Measurements from ENCODE around the gene VPS37B. TPM values are rescaled to one million over a fixed set of nuclear protein-coding genes. Genes with fewer than 3 reads are reported as not detected.

VPS37B gene
- total RNA-seq, 1 donor from 2014 or later = 25.4 TPM

- DNase-seq (ENCODE audit: missing footprints) (peak; percentile 90), ATAC-seq (peak; percentile 63)
- intact Hi-C loops (cut with DNase I) = loop anchor here (1.0 to 10.0 kb wide), 2 partner anchors 92 to 375 kb away; partner anchors contain the start of genes MPHOSPH9 and MTRFR
Measured at GRCh38 chr12:122860040-122860853, 35.7 kb downstream of the VPS37B start.

GRCh38 chr12:122859303-122860039, 36.5 kb downstream of the VPS37B start:
- DNase-seq (ENCODE audit: missing footprints) (no peak), ATAC-seq (no peak)
- intact Hi-C loops (cut with DNase I) = loop anchor here (1.0 to 10.0 kb wide), 2 partner anchors 93 to 375 kb away; partner anchors contain the start of genes MPHOSPH9 and MTRFR

GRCh38 chr12:122858591-122859302, 37.2 kb downstream of the VPS37B start:
- intact Hi-C loops (cut with DNase I) = no loop called here
- ATAC-seq (no peak), DNase-seq (ENCODE audit: missing footprints) (peak; percentile 51)

GRCh38 chr12:122858171-122858570, 37.8 kb downstream of the VPS37B start:
- intact Hi-C loops (cut with DNase I) = no loop called here
- DNase-seq (ENCODE audit: missing footprints) = no peak
- ATAC-seq = no peak

GRCh38 chr12:122856999-122857671, 38.8 kb downstream of the VPS37B start:
- DNase-seq (ENCODE audit: missing footprints) (no peak), ATAC-seq (no peak)
- intact Hi-C loops (cut with DNase I) = no loop called here

GRCh38 chr12:122855928-122856831, 39.7 kb downstream of the VPS37B start:
- peak; percentile 67 for DNase-seq (ENCODE audit: missing footprints)
- intact Hi-C loops (cut with DNase I) = no loop called here
- ATAC-seq = no peak

DNA sequence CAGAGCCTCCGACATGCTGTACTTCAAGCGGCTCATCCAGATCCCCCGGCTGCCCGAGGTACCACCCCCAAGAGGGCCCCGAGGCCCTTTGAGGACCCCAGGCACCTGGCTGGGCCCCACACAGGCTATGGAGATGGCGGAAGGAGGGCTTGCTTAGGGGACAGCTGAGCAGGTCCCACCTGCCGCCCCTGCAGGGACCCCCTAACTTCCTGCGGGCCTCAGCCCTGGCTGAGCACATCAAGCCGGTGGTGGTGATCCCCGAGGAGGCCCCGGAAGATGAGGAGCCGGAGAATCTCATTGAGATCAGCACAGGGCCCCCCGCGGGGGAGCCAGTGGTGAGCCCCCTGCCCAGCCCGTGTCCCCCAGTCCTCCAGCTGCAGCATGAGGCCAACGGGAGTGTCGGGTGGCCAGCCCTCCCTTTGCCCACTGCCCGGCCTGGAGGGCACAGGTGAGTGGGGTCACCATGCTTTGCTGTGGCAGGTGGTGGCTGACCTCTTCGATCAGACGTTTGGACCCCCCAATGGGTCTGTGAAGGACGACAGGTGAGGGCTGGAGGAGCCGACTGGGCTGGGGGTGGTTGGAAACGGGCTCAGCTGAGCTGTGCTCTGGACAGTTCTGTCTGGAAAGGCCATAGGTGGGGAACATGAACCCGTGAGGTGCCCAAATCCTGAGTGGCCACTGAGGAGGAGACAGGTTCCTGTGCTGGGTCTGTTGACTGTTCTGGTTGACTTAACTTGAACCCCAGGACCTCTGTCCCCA, 40.7 kb downstream of the VPS37B start:
- intact Hi-C loops (cut with DNase I) = no loop called here
- peak; percentile 50 for DNase-seq (ENCODE audit: missing footprints)
- ATAC-seq = no peak

DNA sequence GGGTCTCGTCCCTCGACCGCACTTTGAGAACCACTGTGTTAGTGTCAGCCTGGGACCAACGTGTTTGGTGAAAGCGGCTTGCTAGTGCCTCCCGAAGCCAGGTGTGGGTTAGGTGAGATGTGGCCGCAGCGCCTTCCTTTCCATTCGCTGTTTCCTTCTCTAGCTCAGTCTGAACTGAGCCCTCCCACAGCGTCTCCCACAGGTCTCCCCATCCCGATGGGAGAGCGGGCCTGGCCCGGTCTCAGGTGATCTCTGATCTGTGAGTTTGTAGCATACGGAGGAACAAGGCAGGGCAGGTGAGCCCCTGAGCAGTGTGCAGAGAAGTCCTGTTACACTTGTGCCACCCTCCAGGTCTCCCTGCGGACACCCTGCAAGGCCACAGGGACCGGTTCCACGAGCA, 41.4 kb downstream of the VPS37B start:
- DNase-seq (ENCODE audit: missing footprints) (no peak), ATAC-seq (no peak)
- intact Hi-C loops (cut with DNase I) = no loop called here

DNA sequence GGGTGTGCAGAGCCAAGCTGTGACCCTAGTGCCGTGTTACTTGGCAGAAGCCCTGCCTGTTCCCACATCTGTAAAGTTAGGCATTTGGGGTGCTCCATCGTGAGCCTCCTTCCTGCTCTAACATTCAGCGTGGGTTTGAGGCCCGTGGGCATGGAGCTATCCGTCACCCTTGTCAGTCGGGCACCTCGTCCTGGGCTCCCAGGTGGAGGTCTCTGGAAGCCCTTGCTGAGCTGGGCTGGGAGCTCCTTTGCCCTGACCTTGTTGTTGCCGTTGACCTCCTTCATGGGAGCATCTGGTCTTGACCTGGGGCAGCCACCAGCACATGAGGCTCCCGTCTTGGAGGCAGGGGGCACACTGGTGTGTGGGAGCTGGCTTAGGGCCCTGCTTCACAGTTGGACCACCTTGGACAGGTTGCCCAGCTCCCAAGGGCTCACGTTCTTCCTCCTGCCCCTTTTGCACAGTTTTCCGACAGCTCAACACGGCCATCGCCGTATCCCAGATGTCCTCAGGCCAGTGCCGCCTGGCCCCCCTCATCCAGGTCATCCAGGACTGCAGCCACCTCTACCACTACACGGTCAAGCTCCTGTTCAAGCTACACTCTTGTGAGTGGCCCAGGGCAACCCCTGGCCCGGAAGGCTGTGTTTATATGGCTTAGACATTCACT, 42.2 kb downstream of the VPS37B start:
- intact Hi-C loops (cut with DNase I) = no loop called here
- ATAC-seq = no peak

DNA sequence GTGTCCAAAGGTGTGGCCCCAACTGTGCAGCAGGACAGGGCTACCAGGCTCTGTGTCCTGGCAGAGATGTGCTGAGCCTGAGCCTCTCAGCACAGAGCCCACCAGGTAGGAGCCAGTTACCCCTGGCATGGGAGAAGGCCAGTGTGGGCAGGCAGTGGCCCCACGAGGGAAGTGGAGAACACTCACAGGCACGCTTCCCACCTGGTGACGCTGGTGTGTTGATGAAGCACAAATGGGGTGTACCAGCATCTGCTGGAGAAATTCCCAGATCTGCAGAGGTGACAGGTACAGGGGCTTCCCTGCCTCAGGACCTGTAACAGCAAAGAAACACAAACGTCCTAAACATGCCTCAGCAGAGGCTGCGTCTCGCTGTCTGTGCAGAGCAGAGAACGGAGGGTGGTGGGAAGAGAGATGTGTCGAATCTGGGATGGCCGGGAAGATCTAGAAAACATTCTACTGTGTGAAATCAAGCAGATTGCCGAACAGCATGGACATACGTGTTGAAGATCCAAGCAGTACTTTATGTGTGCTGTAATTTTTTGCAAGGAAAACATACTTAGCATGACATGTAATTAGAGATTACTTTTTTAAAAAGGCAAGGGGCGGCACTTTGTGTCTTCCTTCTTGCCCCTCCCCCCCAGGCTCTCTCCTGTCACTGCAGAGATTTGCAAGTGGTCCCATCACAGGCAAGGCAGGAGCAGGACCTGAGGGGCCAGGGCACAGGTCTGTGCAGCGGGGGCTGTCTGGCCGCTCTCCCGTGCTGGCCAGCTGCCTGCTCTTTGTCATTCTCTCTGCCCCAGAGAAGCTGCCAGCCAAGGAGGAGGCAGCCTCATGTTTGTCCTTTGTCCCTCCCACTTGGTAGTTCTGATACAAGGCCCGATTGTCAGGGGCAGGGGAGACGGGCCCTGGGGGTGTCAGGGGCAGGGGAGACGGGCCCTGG, 43.3 kb downstream of the VPS37B start:
- DNase-seq (ENCODE audit: missing footprints) = peak; percentile 68
- intact Hi-C loops (cut with DNase I) = no loop called here
- no peak for ATAC-seq

More for the DNA sequence above, 42.2 kb downstream of the VPS37B start:
- DNase-seq (ENCODE audit: missing footprints) = peak; percentile 34

DNA sequence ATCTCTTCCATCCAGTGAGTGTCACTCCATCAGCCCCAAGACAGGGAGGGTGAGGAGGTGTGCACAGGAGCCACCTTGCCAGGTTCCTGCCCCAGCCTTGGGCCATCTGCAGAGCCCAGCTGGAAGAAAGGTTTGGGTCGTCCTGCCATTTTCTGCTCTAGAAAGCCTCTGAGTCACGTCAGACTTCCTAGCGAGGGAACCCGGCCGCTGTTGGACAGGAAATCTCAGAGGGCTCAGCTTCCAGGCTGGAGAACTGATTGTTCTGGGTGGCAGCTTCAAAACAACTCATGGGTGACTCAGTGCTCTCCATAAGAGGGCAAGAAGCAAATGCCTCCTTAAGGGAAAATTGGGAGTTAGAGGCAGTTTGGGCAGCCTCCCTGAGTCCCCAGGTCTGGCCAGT, 44.1 kb downstream of the VPS37B start:
- DNase-seq (ENCODE audit: missing footprints) = no peak
- intact Hi-C loops (cut with DNase I) = no loop called here
- no peak for ATAC-seq

DNA sequence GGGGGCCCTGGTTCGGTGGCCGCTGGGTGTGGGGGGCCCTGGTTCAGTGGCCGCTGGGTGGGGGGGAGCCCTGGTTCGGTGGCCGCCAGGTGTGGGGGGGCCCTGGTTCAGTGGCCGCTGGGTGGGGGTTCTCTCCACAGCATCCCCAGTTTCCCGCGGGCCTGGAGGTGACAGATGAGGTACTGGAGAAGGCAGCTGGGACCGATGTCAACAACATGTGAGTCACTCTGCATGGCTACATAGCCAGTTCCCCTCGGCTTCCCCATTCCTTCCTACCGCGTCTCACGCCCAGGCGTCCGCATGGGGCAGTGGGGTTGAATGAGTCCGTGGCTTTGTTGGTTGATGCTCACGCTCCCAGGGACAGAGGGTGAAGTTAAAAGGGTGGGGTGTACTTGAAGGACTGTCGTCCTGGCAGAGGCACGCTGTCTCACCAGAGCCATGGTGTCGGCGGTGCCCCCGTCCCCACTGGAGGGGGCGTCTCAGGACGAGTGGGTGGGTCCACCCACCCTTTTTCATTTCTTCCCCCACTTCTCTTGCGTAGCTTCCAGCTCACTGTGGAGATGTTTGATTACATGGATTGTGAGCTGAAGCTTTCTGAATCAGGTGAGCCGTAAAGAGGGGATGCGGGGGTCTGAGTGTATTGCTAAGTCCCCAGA, 45.1 kb downstream of the VPS37B start:
- ATAC-seq = no peak
- intact Hi-C loops (cut with DNase I) = no loop called here
- no peak for DNase-seq (ENCODE audit: missing footprints)

DNA sequence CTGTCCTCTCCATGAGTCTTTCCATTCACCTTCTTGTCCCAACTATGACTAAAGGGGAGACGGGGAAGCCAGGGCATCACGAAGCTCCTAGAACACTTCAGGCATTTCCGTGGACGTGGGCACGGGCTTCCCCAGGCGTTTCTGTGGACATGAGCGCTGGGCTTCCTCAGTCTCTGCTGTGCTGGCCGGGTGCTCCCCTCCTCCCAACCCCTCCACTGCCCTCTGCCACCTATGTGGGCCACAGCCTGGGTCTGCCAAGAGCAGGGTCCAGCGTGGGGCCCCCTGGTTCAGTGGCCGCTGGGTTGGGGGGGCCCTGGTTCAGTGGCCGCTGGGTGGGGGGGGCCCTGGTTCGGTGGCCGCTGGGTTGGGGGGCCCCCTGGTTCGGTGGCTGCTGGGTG, 45.9 kb downstream of the VPS37B start:
- no peak for ATAC-seq
- no peak for DNase-seq (ENCODE audit: missing footprints)
- intact Hi-C loops (cut with DNase I) = no loop called here

DNA sequence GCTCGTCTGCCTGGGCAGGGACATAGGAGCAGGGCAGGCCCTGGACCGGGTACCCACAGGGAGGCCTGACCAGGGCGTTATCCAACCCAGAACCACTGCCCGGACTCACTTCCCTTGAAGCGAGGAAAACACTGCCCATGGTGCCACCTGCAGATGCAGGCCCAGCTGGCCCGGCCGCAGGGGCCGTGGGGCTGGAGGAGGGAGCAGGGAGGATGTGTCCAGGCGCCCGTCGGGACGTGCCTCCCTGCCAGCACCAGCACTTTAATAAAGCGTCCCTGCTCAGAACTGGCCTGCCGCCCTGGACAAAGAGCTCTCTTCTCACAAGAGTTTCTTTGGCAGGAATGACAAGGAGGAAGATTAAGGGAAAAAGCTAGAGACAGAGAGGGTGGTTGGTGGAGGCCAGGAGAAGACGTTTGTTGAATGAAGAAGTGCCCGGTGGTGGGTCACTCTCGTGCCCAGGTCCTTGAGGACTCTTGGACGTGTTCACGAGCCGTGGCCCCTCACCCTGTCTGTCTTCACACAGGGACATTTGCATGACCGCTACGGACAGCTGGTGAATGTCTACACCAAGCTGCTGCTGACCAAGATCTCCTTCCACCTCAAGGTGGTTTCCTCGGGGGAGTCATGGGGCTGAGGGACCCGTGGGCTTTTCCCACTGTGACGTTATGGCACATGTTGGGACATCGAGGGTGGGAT, 46.4 kb downstream of the VPS37B start:
- intact Hi-C loops (cut with DNase I) = no loop called here
- ATAC-seq (peak; percentile 78), DNase-seq (ENCODE audit: missing footprints) (peak; percentile 77)

Measured in Right ventricle myocardium inferior (tissue), 1 donor.